Measurements from ENCODE around the gene CCT6B.

DNA sequence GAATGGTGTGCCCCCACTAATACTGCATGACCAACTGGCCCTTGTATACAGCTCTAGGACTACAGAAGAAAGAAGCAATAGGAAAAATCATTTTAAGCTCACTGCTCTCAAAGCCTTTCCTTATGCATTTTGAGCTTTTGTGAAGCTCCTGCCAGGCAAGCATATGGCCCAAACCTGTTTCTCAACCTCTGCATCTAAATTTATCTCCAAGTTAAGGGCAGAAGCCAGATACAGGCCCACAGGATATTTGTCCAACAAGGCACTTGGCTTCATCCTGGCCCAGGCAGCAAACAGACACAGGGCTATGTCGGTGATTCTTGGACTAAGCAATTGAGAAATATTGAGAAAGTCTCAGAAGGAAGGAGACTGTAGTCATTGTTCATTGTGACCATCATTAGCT, 43.9 kb downstream of the CCT6B start:
- TF ChIP-seq ESRRA (CRISPR knock-in tag; IDR thresholded peaks at IDR 0.05; ENCODE audit: low read depth) (no peak), ZNF143 (CRISPR knock-in tag; IDR thresholded peaks at IDR 0.05) (no peak), PTBP1 (IDR thresholded peaks at IDR 0.05; ENCODE audit: low read depth, low read length, poor library complexity, severe bottlenecking) (no peak), NFE2L2 (IDR thresholded peaks at IDR 0.05; ENCODE audit: low read length) (no peak), POLR2AphosphoS5 (IDR thresholded peaks at IDR 0.05; ENCODE audit: low read depth, low read length) (no peak), POLR2AphosphoS2 (IDR thresholded peaks at IDR 0.05; ENCODE audit: low read depth, low read length) (no peak), SRSF9 (IDR thresholded peaks at IDR 0.05; ENCODE audit: borderline replicate concordance, insufficient read depth, low read depth, low read length, poor library complexity, severe bottlenecking) (no peak)
- TF ChIP-seq, protein P1, sequence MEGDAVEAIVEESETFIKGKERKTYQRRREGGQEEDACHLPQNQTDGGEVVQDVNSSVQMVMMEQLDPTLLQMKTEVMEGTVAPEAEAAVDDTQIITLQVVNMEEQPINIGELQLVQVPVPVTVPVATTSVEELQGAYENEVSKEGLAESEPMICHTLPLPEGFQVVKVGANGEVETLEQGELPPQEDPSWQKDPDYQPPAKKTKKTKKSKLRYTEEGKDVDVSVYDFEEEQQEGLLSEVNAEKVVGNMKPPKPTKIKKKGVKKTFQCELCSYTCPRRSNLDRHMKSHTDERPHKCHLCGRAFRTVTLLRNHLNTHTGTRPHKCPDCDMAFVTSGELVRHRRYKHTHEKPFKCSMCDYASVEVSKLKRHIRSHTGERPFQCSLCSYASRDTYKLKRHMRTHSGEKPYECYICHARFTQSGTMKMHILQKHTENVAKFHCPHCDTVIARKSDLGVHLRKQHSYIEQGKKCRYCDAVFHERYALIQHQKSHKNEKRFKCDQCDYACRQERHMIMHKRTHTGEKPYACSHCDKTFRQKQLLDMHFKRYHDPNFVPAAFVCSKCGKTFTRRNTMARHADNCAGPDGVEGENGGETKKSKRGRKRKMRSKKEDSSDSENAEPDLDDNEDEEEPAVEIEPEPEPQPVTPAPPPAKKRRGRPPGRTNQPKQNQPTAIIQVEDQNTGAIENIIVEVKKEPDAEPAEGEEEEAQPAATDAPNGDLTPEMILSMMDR (CRISPR knock-in tag; IDR thresholded peaks at IDR 0.05) = no peak
- TF ChIP-seq, protein P2, sequence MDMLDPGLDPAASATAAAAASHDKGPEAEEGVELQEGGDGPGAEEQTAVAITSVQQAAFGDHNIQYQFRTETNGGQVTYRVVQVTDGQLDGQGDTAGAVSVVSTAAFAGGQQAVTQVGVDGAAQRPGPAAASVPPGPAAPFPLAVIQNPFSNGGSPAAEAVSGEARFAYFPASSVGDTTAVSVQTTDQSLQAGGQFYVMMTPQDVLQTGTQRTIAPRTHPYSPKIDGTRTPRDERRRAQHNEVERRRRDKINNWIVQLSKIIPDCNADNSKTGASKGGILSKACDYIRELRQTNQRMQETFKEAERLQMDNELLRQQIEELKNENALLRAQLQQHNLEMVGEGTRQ (IDR thresholded peaks at IDR 0.05; ENCODE audit: low read depth, low read length) = no peak
- TF ChIP-seq, protein P2 (CRISPR knock-in tag; IDR thresholded peaks at IDR 0.05; ENCODE audit: borderline replicate concordance) = no peak
